GM12874 (cell line): ENCODE data around the gene WNT8B.

Experiments
- CTCF ChIP-seq: IDR thresholded peaks from 2 replicates; pipeline ENCODE4 v1.5.1; 2011; ENCODE audit warnings: low read depth, mild to moderate bottlenecking, control low read depth, low read length, moderate library complexity; ENCODE audit not compliant: insufficient read depth

WNT8B gene

GRCh38 chr10:100496567-100496966 lies 33.8 kb downstream of the WNT8B start:
- no peak for TF ChIP-seq CTCF

- TF ChIP-seq CTCF, result no peak
Measured at GRCh38 chr10:100498059-100498458, 35.2 kb downstream of the WNT8B start.

GRCh38 chr10:100501423-100501822 lies 38.6 kb downstream of the WNT8B start:
- no peak for TF ChIP-seq CTCF

- TF ChIP-seq CTCF, result no peak
Measured at GRCh38 chr10:100502926-100503494, 40.2 kb downstream of the WNT8B start.

- TF ChIP-seq CTCF, result no peak
Measured at GRCh38 chr10:100504096-100504495, 41.3 kb downstream of the WNT8B start.

- no peak for TF ChIP-seq CTCF
Measured at GRCh38 chr10:100505164-100505563, 42.4 kb downstream of the WNT8B start.

GRCh38 chr10:100506596-100507356 lies 44.0 kb downstream of the WNT8B start:
- TF ChIP-seq CTCF, result no peak
